IMR-90 (cell line): ENCODE measurements around the gene KLK14. TPM values are rescaled to one million over a fixed set of nuclear protein-coding genes. Genes with fewer than 3 reads are reported as not detected.

ENCODE experiments used
- ATAC-seq: fragments of 200-7000 bp; cut with Tn5 transposase; 2 replicates; pipeline ENCODE4 v1.9.1; 2020; ENCODE audit warnings: low read depth, mild to moderate bottlenecking, moderate library complexity
- BruUV-seq: library from RNA; stranded (reverse); fragments of 400-500 nt; replicated peaks from 2 replicates; lab custom pipeline; 2021; lab: Mats Ljungman, UMichigan
- CTCF ChIA-PET: fragments of 300-600 bp; formaldehyde crosslinking; extraction: SDS; loops from one replicate; lab custom pipeline; 2021; ENCODE audit warnings: antibody characterized with exemption; lab: Yijun Ruan, JAX
- POLR2A ChIA-PET: fragments of 300-600 bp; sonication (Branson Sonifier 250); formaldehyde crosslinking; loops from one replicate; lab custom pipeline; 2022; ENCODE audit warnings: antibody characterized with exemption; ENCODE audit not compliant: unreplicated experiment; lab: Charles Lee
- DNase-seq: peaks from one replicate; pipeline ENCODE4 v3.0.0; 2013
- H2AFZ ChIP-seq: replicated peaks from 2 replicates; pipeline ENCODE3; 2013; ENCODE audit warnings: low read length, mild to moderate bottlenecking; ENCODE audit not compliant: poor library complexity
- H2AK5ac ChIP-seq: 2 replicates; pipeline ENCODE4 v1.6.1; 2013; ENCODE audit warnings: low read depth, low read length, inconsistent platforms
- H2AK9ac ChIP-seq: replicated peaks from 2 replicates; pipeline ENCODE3; 2013; ENCODE audit warnings: mild to moderate bottlenecking, low read depth, low read length, moderate library complexity; ENCODE audit not compliant: poor library complexity
- H2BK120ac ChIP-seq: 2 replicates; pipeline ENCODE4 v1.6.1; 2013; ENCODE audit warnings: low read depth, low read length, inconsistent platforms
- H2BK15ac ChIP-seq: 3 replicates; pipeline ENCODE4 v1.6.1; 2013; ENCODE audit warnings: low read depth, low read length, inconsistent platforms
- H2BK20ac ChIP-seq: 2 replicates; pipeline ENCODE4 v1.6.1; 2013; ENCODE audit warnings: low read depth, mild to moderate bottlenecking, inconsistent platforms, low read length, moderate library complexity
- H2BK5ac ChIP-seq: 2 replicates; pipeline ENCODE4 v1.6.1; 2013; ENCODE audit warnings: mild to moderate bottlenecking, low read depth, low read length, inconsistent platforms; ENCODE audit not compliant: poor library complexity, severe bottlenecking
- H3K14ac ChIP-seq: replicated peaks from 2 replicates; pipeline ENCODE4 v1.6.1; 2013; ENCODE audit warnings: low read depth, low read length, inconsistent platforms
- H3K18ac ChIP-seq: 2 replicates; pipeline ENCODE4 v1.6.1; 2013; ENCODE audit warnings: low read depth, low read length, control low read depth
- H3K23ac ChIP-seq: 2 replicates; pipeline ENCODE4 v1.6.1; 2013; ENCODE audit warnings: low read depth, low read length, inconsistent platforms
- H3K27ac ChIP-seq: 2 replicates; pipeline ENCODE4 v1.5.1; 2013; ENCODE audit warnings: mild to moderate bottlenecking, control low read depth, low read length; ENCODE audit not compliant: insufficient read depth
- H3K27me3 ChIP-seq: 2 replicates; pipeline ENCODE4 v1.6.1; 2013; ENCODE audit warnings: low read length; ENCODE audit not compliant: control insufficient read depth, insufficient read depth
- H3K36me3 ChIP-seq: 2 replicates; pipeline ENCODE4 v1.6.1; 2013; ENCODE audit warnings: low read length, mixed read lengths; ENCODE audit not compliant: control insufficient read depth, insufficient read depth
- H3K4ac ChIP-seq: 2 replicates; pipeline ENCODE4 v1.6.1; 2013; ENCODE audit warnings: low read depth, low read length, inconsistent platforms
- H3K4me1 ChIP-seq: 2 replicates; pipeline ENCODE4 v1.6.1; 2013; ENCODE audit warnings: low read length, mixed read lengths; ENCODE audit not compliant: control insufficient read depth, insufficient read depth
- H3K4me2 ChIP-seq: 2 replicates; pipeline ENCODE4 v1.6.1; 2013; ENCODE audit warnings: low read depth, mild to moderate bottlenecking, control low read depth, low read length, moderate library complexity
- H3K4me3 ChIP-seq: 2 replicates; pipeline ENCODE4 v1.5.1; 2013; ENCODE audit warnings: low read depth, mild to moderate bottlenecking, control low read depth, low read length, moderate library complexity; ENCODE audit not compliant: insufficient read depth
- H3K56ac ChIP-seq: 2 replicates; pipeline ENCODE4 v1.6.1; 2013; ENCODE audit warnings: low read length, inconsistent platforms; ENCODE audit not compliant: insufficient read depth; ENCODE audit errors: extremely low read depth
- H3K79me1 ChIP-seq, 2 experiments: 2 replicates each; pipeline ENCODE4 v1.6.1; 2013; ENCODE audit warnings: low read length in 2 of 2, inconsistent platforms in 1 of 2, low read depth in 1 of 2
- H3K9ac ChIP-seq: 2 replicates; pipeline ENCODE4 v1.6.1; 2013; ENCODE audit warnings: low read depth, low read length, control low read depth
- H3K9me1 ChIP-seq: 2 replicates; pipeline ENCODE4 v1.6.1; 2013; ENCODE audit warnings: low read length, inconsistent platforms; ENCODE audit not compliant: insufficient read depth
- H3K9me3 ChIP-seq: 2 replicates; pipeline ENCODE4 v1.6.1; 2013; ENCODE audit warnings: low read length; ENCODE audit not compliant: control insufficient read depth, insufficient read depth
- H4K20me1 ChIP-seq: 2 replicates; pipeline ENCODE4 v1.6.1; 2013; ENCODE audit warnings: low read length, inconsistent platforms; ENCODE audit not compliant: insufficient read depth
- H4K5ac ChIP-seq: 2 replicates; pipeline ENCODE4 v1.6.1; 2013; ENCODE audit warnings: mild to moderate bottlenecking, low read depth, low read length, control low read depth
- H4K8ac ChIP-seq, 2 experiments: 2 replicates each; pipeline ENCODE4 v1.6.1; 2013; ENCODE audit warnings: low read depth in 2 of 2, low read length in 2 of 2, control low read depth in 1 of 2, inconsistent platforms in 1 of 2
- H4K91ac ChIP-seq: 2 replicates; pipeline ENCODE4 v1.6.1; 2013; ENCODE audit warnings: low read depth, low read length, inconsistent platforms; ENCODE audit not compliant: insufficient read depth
- BHLHE40 ChIP-seq: fragments of 150-350 bp; IDR thresholded peaks from 2 replicates; pipeline ENCODE4 v1.6.1; 2016; ENCODE audit warnings: mild to moderate bottlenecking, low read depth, low read length
- CHD1 ChIP-seq: IDR thresholded peaks from 2 replicates; pipeline ENCODE4 v1.6.1; 2012; ENCODE audit warnings: low read depth, low read length, improper control_type of control experiment
- FOS ChIP-seq: fragments of 150-350 bp; IDR thresholded peaks from 2 replicates; pipeline ENCODE4 v1.6.1; 2016; ENCODE audit warnings: low read depth, low read length
- MAFK ChIP-seq: IDR thresholded peaks from 2 replicates; pipeline ENCODE4 v1.6.1; 2012; ENCODE audit warnings: low read depth, low read length, improper control_type of control experiment
- MAZ ChIP-seq: IDR thresholded peaks from 2 replicates; pipeline ENCODE4 v1.6.1; 2012; ENCODE audit warnings: low read depth, mild to moderate bottlenecking, low read length, improper control_type of control experiment, moderate library complexity, borderline replicate concordance
- MXI1 ChIP-seq: IDR thresholded peaks from 2 replicates; pipeline ENCODE4 v1.6.1; 2012; ENCODE audit warnings: low read depth, mild to moderate bottlenecking, low read length, moderate library complexity, borderline replicate concordance
- NFE2L2 ChIP-seq: fragments of 150-350 bp; IDR thresholded peaks from 2 replicates; pipeline ENCODE4 v1.6.1; 2016; ENCODE audit warnings: low read depth, mild to moderate bottlenecking, low read length
- POLR2A ChIP-seq: IDR thresholded peaks from 2 replicates; pipeline ENCODE4 v1.6.1; 2012; ENCODE audit warnings: mild to moderate bottlenecking, low read depth, low read length
- RAD21 ChIP-seq: IDR thresholded peaks from 2 replicates; pipeline ENCODE4 v1.6.1; 2012; ENCODE audit warnings: low read length, improper control_type of control experiment
- RCOR1 ChIP-seq: IDR thresholded peaks from 2 replicates; pipeline ENCODE4 v1.6.1; 2012; ENCODE audit warnings: mild to moderate bottlenecking, low read length, improper control_type of control experiment; ENCODE audit not compliant: insufficient replicate concordance
- RFX5 ChIP-seq: IDR thresholded peaks from 2 replicates; pipeline ENCODE4 v1.8.0; 2012; ENCODE audit warnings: low read depth, mild to moderate bottlenecking, low read length, moderate library complexity
- SMC3 ChIP-seq: fragments of 150-350 bp; IDR thresholded peaks from 2 replicates; pipeline ENCODE4 v1.6.1; 2016; ENCODE audit warnings: low read depth, mild to moderate bottlenecking, antibody characterized with exemption, low read length, moderate library complexity
- WGBS, 2 experiments: methylation state at CpG; one replicate each; pipeline versions ENCODE4 v1.1.5 to v1.1.7; 2013; ENCODE audit warnings: missing lambda C conversion rate in 2 of 2; ENCODE audit not compliant: insufficient read length in 1 of 2; ENCODE audit errors: extremely low coverage in 2 of 2; 5-methylcytosine and 5-hydroxymethylcytosine counted together
- dilution Hi-C: fragments of 300-500 bp; cut with HindIII; formaldehyde crosslinking; loops from one replicate; pipeline ENCODE4 v1.14.3; 2018; ENCODE audit warnings: low sequenced_read_pairs; ENCODE audit not compliant: unreplicated experiment
- in situ Hi-C: fragments of 300-500 bp; cut with MboI; formaldehyde crosslinking; loops from 3 replicates; pipeline ENCODE4 v1.14.3; 2019; ENCODE audit warnings: low sequenced_read_pairs, inconsistent platforms, mixed read lengths
- intact Hi-C: fragments of 100-400 bp; cut with micrococcal nuclease; formaldehyde crosslinking; loops from 2 replicates; pipeline ENCODE4 v1.10.0; 2022
- polyA plus RNA-seq, 3 experiments: library from polyadenylated mRNA; depleted of rRNA; stranded (reverse); fragments of >200 nt; gene quantifications; 2 replicates each; pipeline ENCODE4 v1.2.3, GENCODE V29; 2012; ENCODE audit warnings: low replicate concordance in 1 of 3
- total RNA-seq: library from RNA; depleted of rRNA; stranded (reverse); fragments of >200 nt; gene quantifications from 2 replicates; pipeline ENCODE4 v1.2.3, GENCODE V29; 2012
- TF ChIP-seq, protein P1 (sequence below): fragments of 150-350 bp; IDR thresholded peaks from 2 replicates; pipeline ENCODE4 v1.6.1; 2016; ENCODE audit warnings: low read depth, mild to moderate bottlenecking, low read length, moderate library complexity, borderline replicate concordance
- TF ChIP-seq, protein P2 (sequence below): conservative IDR thresholded peaks from 2 replicates; pipeline ENCODE4 v1.5.1; 2012; ENCODE audit warnings: mild to moderate bottlenecking, low read depth, low read length, improper control_type of control experiment
- TF ChIP-seq, protein P3 (sequence below): fragments of 150-350 bp; IDR thresholded peaks from 2 replicates; pipeline ENCODE4 v1.6.1; 2017; ENCODE audit warnings: mild to moderate bottlenecking, antibody characterized with exemption, low read length, low read depth

Gene KLK14
- total and polyA plus RNA-seq, 2 of the 4 experiments (the other 2 are of a cell fraction), result not detected

DNA sequence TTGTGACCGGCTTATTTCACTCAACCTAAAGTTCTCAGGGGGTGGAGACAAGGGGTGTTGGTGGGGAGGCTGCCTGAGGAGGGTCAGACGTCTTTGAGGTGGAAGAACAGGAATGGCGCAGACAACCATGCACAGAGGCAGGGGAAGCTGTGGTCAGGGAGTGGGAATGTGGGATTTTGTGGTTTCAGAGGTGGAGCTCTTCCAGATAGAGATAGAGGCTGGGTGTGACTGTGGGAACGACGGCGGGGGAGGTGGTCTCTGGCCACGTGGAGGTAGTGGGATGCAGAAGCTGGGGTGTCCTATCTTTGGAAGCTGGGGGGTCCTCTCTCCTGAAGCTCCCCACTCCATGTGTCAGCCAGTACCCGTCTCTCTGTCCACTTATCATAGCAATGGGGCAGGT is 7.8 kb upstream of the KLK14 start:
- H3K79me1 ChIP-seq, result no peaks in the 10 kb centered on the region
- DNase-seq, result no peak
- no peak overlapping the region for H4K8ac ChIP-seq
- no peak overlapping the region for H3K4me3 ChIP-seq
- H3K18ac ChIP-seq, result no peak overlapping the region
- no peak overlapping the region for H2BK15ac ChIP-seq
- dilution Hi-C loops, result no loop called here
- in situ Hi-C loops, result no loop called here
- H2AFZ ChIP-seq, result no peak overlapping the region
- no peaks in the 10 kb centered on the region for H3K9me1 ChIP-seq
- no peak overlapping the region for H4K91ac ChIP-seq
- no peaks in the 10 kb centered on the region for H3K36me3 ChIP-seq
- no peak overlapping the region for H3K9ac ChIP-seq
- no peak overlapping the region for H2BK120ac ChIP-seq
- H2AK5ac ChIP-seq, result no peak overlapping the region
- no TSS peak for BruUV-seq
- ChIA-PET POLR2A (no interaction called here), CTCF (no interaction called here)
- no peak overlapping the region for H3K56ac ChIP-seq
- H3K4me2 ChIP-seq, result no peak overlapping the region
- TF ChIP-seq FOS, result no peak
- TF ChIP-seq, protein P1, sequence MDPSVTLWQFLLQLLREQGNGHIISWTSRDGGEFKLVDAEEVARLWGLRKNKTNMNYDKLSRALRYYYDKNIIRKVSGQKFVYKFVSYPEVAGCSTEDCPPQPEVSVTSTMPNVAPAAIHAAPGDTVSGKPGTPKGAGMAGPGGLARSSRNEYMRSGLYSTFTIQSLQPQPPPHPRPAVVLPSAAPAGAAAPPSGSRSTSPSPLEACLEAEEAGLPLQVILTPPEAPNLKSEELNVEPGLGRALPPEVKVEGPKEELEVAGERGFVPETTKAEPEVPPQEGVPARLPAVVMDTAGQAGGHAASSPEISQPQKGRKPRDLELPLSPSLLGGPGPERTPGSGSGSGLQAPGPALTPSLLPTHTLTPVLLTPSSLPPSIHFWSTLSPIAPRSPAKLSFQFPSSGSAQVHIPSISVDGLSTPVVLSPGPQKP, result no peak
- no peak for TF ChIP-seq RCOR1
- TF ChIP-seq MAFK, result no peak
- no peak for TF ChIP-seq MXI1
- TF ChIP-seq RAD21, result no peak
- no peak for TF ChIP-seq MAZ
- TF ChIP-seq, protein P2, sequence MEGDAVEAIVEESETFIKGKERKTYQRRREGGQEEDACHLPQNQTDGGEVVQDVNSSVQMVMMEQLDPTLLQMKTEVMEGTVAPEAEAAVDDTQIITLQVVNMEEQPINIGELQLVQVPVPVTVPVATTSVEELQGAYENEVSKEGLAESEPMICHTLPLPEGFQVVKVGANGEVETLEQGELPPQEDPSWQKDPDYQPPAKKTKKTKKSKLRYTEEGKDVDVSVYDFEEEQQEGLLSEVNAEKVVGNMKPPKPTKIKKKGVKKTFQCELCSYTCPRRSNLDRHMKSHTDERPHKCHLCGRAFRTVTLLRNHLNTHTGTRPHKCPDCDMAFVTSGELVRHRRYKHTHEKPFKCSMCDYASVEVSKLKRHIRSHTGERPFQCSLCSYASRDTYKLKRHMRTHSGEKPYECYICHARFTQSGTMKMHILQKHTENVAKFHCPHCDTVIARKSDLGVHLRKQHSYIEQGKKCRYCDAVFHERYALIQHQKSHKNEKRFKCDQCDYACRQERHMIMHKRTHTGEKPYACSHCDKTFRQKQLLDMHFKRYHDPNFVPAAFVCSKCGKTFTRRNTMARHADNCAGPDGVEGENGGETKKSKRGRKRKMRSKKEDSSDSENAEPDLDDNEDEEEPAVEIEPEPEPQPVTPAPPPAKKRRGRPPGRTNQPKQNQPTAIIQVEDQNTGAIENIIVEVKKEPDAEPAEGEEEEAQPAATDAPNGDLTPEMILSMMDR, result no peak
- TF ChIP-seq BHLHE40, result no peak
- TF ChIP-seq CHD1, result no peak
- TF ChIP-seq POLR2A, result no peak
- TF ChIP-seq, protein P3, sequence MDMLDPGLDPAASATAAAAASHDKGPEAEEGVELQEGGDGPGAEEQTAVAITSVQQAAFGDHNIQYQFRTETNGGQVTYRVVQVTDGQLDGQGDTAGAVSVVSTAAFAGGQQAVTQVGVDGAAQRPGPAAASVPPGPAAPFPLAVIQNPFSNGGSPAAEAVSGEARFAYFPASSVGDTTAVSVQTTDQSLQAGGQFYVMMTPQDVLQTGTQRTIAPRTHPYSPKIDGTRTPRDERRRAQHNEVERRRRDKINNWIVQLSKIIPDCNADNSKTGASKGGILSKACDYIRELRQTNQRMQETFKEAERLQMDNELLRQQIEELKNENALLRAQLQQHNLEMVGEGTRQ, result no peak
- no peak for TF ChIP-seq NFE2L2
- no peak for TF ChIP-seq RFX5
- TF ChIP-seq SMC3, result no peak
- H4K20me1 ChIP-seq, result 0 out of 2 replicates have a peak, but pooled peaks cover 3% of the 10 kb centered on the region
- ATAC-seq, result no peak
- intact Hi-C loops, result no loop called here
- H3K9me3 ChIP-seq, result no peaks in the 10 kb centered on the region
- no peak overlapping the region for H4K5ac ChIP-seq
- WGBS, 2 experiments, result 64% methylated on average over 2 of the region's 8 CpGs; no CpG with 5 or more reads in 1 of the 2 experiments
- no peak overlapping the region for H3K14ac ChIP-seq
- no peak overlapping the region for H3K23ac ChIP-seq
- H2BK5ac ChIP-seq, result no peak overlapping the region
- H3K4me1 ChIP-seq, result peaks cover 3% of the 10 kb centered on the region; the same call in 1 of the 2 replicates
- no peak overlapping the region for H3K4ac ChIP-seq
- H2BK20ac ChIP-seq, result no peak overlapping the region
- H2AK9ac ChIP-seq, result peak overlapping the region; percentile 29
- H3K27ac ChIP-seq, result no peak overlapping the region
- no peaks in the 10 kb centered on the region for H3K27me3 ChIP-seq
